ENCODE data around the gene TCTA. TPM values are rescaled to one million over a fixed set of nuclear protein-coding genes. Genes with fewer than 3 reads are reported as not detected.

TCTA gene
- total and polyA plus RNA-seq, 9 of the 15 experiments (the other 6 are each of a cell fraction or from before 2014, with no cell fraction given): 4.0 to 15.4 (median 8.2) TPM

GRCh38 chr3:49411968-49412631, at the start of gene TCTA, which contains the start of gene RHOA (continued):
- TF ChIP-seq CREB1 (IDR thresholded peaks at IDR 0.05) (peak; percentile 49; the same call in 1 of the 2 replicates), CREB1 (CRISPR knock-in tag; IDR thresholded peaks at IDR 0.05) (peak; percentile 47; the same call in 1 of the 2 replicates), GMEB1 (CRISPR knock-in tag; IDR thresholded peaks at IDR 0.05) (peak; percentile 82), ZNF253 (CRISPR knock-in tag; conservative IDR thresholded peaks at IDR 0.05) (no peak), ZNF184 (CRISPR knock-in tag; IDR thresholded peaks at IDR 0.05) (no peak), STAT5B (CRISPR knock-in tag; IDR thresholded peaks at IDR 0.05) (no peak), PHB (CRISPR knock-in tag; IDR thresholded peaks at IDR 0.05) (peak; percentile 76; the same call in 1 of the 2 replicates), KHSRP (IDR thresholded peaks at IDR 0.05) (no peak), HLTF (IDR thresholded peaks at IDR 0.05) (no peak), EWSR1 (IDR thresholded peaks at IDR 0.05; ENCODE audit: borderline replicate concordance, low read depth, partially characterized antibody) (no peak), POLR2H (tag; IDR thresholded peaks at IDR 0.05; ENCODE audit: low read depth) (peak; percentile 96), MNT (conservative IDR thresholded peaks at IDR 0.05) (peak; percentile 71 to 80; a peak in 3 of 4 replicates), ZNF175 (CRISPR knock-in tag; IDR thresholded peaks at IDR 0.05; ENCODE audit: low read depth) (peak; percentile 44; the same call in 1 of the 2 replicates), NKRF (IDR thresholded peaks at IDR 0.05; ENCODE audit: borderline replicate concordance) (peak; percentile 57; the same call in 1 of the 2 replicates), SIN3B (IDR thresholded peaks at IDR 0.05; ENCODE audit: low read depth) (peak; percentile 14; the same call in 1 of the 2 replicates), TAF7 (tag; IDR thresholded peaks at IDR 0.05) (peak; percentile 75; the same call in 1 of the 2 replicates), HDGF (IDR thresholded peaks at IDR 0.05) (no peak), IRF9 (tag; IDR thresholded peaks at IDR 0.05) (no peak), TARDBP (IDR thresholded peaks at IDR 0.05) (0 out of 2 replicates have a peak, but pooled peaks have one; percentile 41), ZNF224 (CRISPR knock-in tag; IDR thresholded peaks at IDR 0.05) (no peak), MAX (CRISPR knock-in tag; IDR thresholded peaks at IDR 0.05) (peak; percentile 88), NFYB (IDR thresholded peaks at IDR 0.05; ENCODE audit: extremely low read depth, insufficient read length) (peak; percentile 70), PHF8 (IDR thresholded peaks at IDR 0.05; ENCODE audit: borderline replicate concordance, low read length) (peak; percentile 76), BRD4 (IDR thresholded peaks at IDR 0.05) (0 out of 2 replicates have a peak, but pooled peaks have one; percentile 27)

Data from K562 (cell line).